HG03025 (cell line): Measurements from ENCODE around the gene MYH11.
"Not testable (repeated sequence)": the region's sequence is repeated elsewhere in the genome, so short reads cannot be mapped to it uniquely, and the experiment has no call there.

Source experiments
- ATAC-seq: cut with Tn5 transposase; IDR thresholded peaks from one replicate; pipeline ENCODE4 v1.9.1; 2021; ENCODE audit warnings: mild to moderate bottlenecking, moderate library complexity; ENCODE audit not compliant: unreplicated experiment, low FRiP score

MYH11 gene

GRCh38 chr16:15726715-15727114, 130.1 kb downstream of the MYH11 start:
- no peak for ATAC-seq

GRCh38 chr16:15725641-15726240, 131.1 kb downstream of the MYH11 start:
- ATAC-seq, result no peak

- ATAC-seq, result no peak
These were observed 133.0 kb downstream of the MYH11 start for GRCh38 chr16:15723808-15724207.

- no peak for ATAC-seq
These were observed 135.8 kb downstream of the MYH11 start for GRCh38 chr16:15721018-15721417.

- ATAC-seq, result no peak
These were observed 140.0 kb downstream of the MYH11 start for GRCh38 chr16:15716694-15717447.

- no peak for ATAC-seq
These were observed 141.6 kb downstream of the MYH11 start for GRCh38 chr16:15715221-15715620.

- ATAC-seq, result no peak
These were observed 142.2 kb downstream of the MYH11 start for GRCh38 chr16:15714393-15715172.

- no peak for ATAC-seq
These were observed 147.8 kb downstream of the MYH11 start for GRCh38 chr16:15708997-15709396.

- no peak for ATAC-seq
These were observed 148.7 kb downstream of the MYH11 start for GRCh38 chr16:15708096-15708495.

GRCh38 chr16:15707332-15707731, 149.5 kb downstream of the MYH11 start:
- ATAC-seq, result no peak

- ATAC-seq, result no peak
These were observed 151.7 kb downstream of the MYH11 start for GRCh38 chr16:15705064-15705565.

- ATAC-seq, result no peak
These were observed 152.3 kb downstream of the MYH11 start for GRCh38 chr16:15704545-15704987.

- no peak for ATAC-seq
These were observed 153.6 kb downstream of the MYH11 start for GRCh38 chr16:15703029-15703736.

- ATAC-seq, result no peak
These were observed 154.6 kb downstream of the MYH11 start for GRCh38 chr16:15701975-15702970.

- no peak for ATAC-seq
These were observed 155.5 kb downstream of the MYH11 start for GRCh38 chr16:15701367-15701766.

- ATAC-seq, result no peak
These were observed 157.0 kb downstream of the MYH11 start for GRCh38 chr16:15699819-15700218.

GRCh38 chr16:15694499-15694898, 162.3 kb downstream of the MYH11 start:
- ATAC-seq, result no peak

GRCh38 chr16:15692508-15692907, 164.3 kb downstream of the MYH11 start:
- ATAC-seq, result not testable (repeated sequence)

- no peak for ATAC-seq
These were observed 165.8 kb downstream of the MYH11 start for GRCh38 chr16:15691046-15691445.
